DOHH2 (cell line): ENCODE data around the gene IL25.

Experiments
- H3F3A ChIP-seq: fragments of 200-600 bp; sonication (generic), shearing (Covaris generic); 2 replicates; pipeline ENCODE4 v1.6.0; 2016; ENCODE audit warnings: antibody characterized with exemption, mild to moderate bottlenecking; ENCODE audit not compliant: control insufficient read depth, insufficient read depth
- H3K27ac ChIP-seq: fragments of 200-600 bp; sonication (generic); 2 replicates; pipeline ENCODE4 v1.5.1; 2014; ENCODE audit warnings: low read depth, mild to moderate bottlenecking, low read length, moderate library complexity
- H3K27me3 ChIP-seq: fragments of 200-600 bp; sonication (generic); 2 replicates; pipeline ENCODE4 v1.6.1; 2014; ENCODE audit warnings: mild to moderate bottlenecking, low read length, mixed read lengths; ENCODE audit not compliant: control insufficient read depth
- H3K36me3 ChIP-seq: fragments of 200-600 bp; sonication (generic); 2 replicates; pipeline ENCODE4 v1.6.1; 2014; ENCODE audit warnings: mild to moderate bottlenecking, low read length, moderate library complexity, mixed read lengths; ENCODE audit not compliant: control insufficient read depth
- H3K4me1 ChIP-seq: fragments of 200-600 bp; sonication (generic); 2 replicates; pipeline ENCODE4 v1.6.1; 2014; ENCODE audit warnings: mild to moderate bottlenecking, low read length, mixed read lengths; ENCODE audit not compliant: control insufficient read depth
- H3K4me2 ChIP-seq: fragments of 200-600 bp; sonication (generic); 2 replicates; pipeline ENCODE4 v1.6.0; 2014; ENCODE audit warnings: mild to moderate bottlenecking, low read length, moderate library complexity
- H3K4me3 ChIP-seq: fragments of 200-600 bp; sonication (generic); 2 replicates; pipeline ENCODE4 v1.5.1; 2014; ENCODE audit warnings: mild to moderate bottlenecking, low read length, mixed read lengths
- H3K79me2 ChIP-seq: fragments of 200-600 bp; sonication (generic); 2 replicates; pipeline ENCODE4 v1.6.1; 2014; ENCODE audit warnings: mild to moderate bottlenecking, low read length, mixed read lengths; ENCODE audit not compliant: control insufficient read depth
- H3K9me2 ChIP-seq: fragments of 200-600 bp; sonication (generic); replicated peaks from 2 replicates; pipeline ENCODE4 v1.6.1; 2014; ENCODE audit warnings: mild to moderate bottlenecking, low read length, mixed read lengths; ENCODE audit not compliant: control insufficient read depth
- H3K9me3 ChIP-seq: fragments of 200-600 bp; sonication (generic); 2 replicates; pipeline ENCODE4 v1.6.1; 2014; ENCODE audit warnings: antibody characterized with exemption, low read length, mixed read lengths; ENCODE audit not compliant: control insufficient read depth, insufficient read depth
- H4K20me1 ChIP-seq: fragments of 200-600 bp; sonication (generic); 2 replicates; pipeline ENCODE4 v1.6.0; 2014; ENCODE audit warnings: low read depth, mild to moderate bottlenecking, antibody characterized with exemption, low read length, moderate library complexity; ENCODE audit not compliant: control insufficient read depth, insufficient read depth
- EZH2phosphoT487 ChIP-seq: fragments of 200-600 bp; sonication (generic); IDR thresholded peaks from 2 replicates; pipeline ENCODE4 v1.6.1; 2017; ENCODE audit warnings: borderline replicate concordance, mild to moderate bottlenecking, antibody characterized with exemption, low read length, moderate library complexity, mixed read lengths
- TF ChIP-seq, protein P1 (sequence below): fragments of 200-600 bp; sonication (generic); IDR thresholded peaks from one replicate; pipeline ENCODE4 v1.5.1; 2014; ENCODE audit warnings: antibody characterized with exemption, mild to moderate bottlenecking, low read depth, low read length; ENCODE audit not compliant: poor library complexity, severe bottlenecking

Gene IL25

DNA sequence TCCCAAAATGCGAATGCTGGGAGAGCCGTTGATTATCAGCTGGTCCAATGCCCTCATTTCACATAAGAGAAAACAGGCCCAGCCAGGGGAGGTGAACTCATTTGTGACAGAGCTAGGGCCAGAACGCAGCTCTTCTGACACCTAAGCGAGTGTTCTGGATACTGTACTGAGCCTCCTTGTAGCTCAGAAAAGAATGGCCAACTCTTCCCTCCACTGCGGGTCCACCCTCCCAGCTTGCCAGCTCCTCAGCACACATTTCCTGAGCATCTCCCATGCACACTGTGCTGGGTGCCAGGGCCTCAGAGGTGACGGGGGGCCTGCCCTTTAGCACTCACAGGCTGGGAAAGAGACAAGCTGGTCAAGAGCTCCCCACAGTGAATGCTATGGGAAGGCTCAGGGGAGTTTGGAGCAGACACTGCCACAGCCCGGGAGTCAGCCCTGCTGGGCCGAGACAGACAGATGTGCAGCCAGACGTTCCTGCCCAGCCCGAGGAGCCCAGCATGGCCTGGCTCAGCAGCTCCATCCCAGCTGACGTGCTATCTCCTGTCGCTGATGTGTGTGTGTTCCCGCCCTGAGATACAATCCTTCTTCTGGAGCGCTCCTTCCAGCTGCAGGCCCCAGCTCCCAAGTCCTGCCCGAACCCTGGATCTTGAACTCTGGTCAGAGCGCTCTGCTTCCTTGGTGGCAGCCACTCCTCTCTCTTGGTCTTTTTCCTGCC, 7.7 kb downstream of the IL25 start:
- no peaks in the 10 kb centered on the region for H3K9me2 ChIP-seq
- H3K27me3 ChIP-seq = 0 out of 2 replicates have a peak, but pooled peaks cover 2% of the 10 kb centered on the region
- H3K79me2 ChIP-seq = no peaks in the 10 kb centered on the region
- H3F3A ChIP-seq = no peaks in the 10 kb centered on the region
- H3K4me1 ChIP-seq = no peaks in the 10 kb centered on the region
- no peak overlapping the region for H3K4me3 ChIP-seq
- no peaks in the 10 kb centered on the region for H4K20me1 ChIP-seq
- H3K27ac ChIP-seq = no peak overlapping the region
- no peak overlapping the region for H3K4me2 ChIP-seq
- no peaks in the 10 kb centered on the region for H3K9me3 ChIP-seq
- no peak for TF ChIP-seq EZH2phosphoT487
- TF ChIP-seq, protein P1, sequence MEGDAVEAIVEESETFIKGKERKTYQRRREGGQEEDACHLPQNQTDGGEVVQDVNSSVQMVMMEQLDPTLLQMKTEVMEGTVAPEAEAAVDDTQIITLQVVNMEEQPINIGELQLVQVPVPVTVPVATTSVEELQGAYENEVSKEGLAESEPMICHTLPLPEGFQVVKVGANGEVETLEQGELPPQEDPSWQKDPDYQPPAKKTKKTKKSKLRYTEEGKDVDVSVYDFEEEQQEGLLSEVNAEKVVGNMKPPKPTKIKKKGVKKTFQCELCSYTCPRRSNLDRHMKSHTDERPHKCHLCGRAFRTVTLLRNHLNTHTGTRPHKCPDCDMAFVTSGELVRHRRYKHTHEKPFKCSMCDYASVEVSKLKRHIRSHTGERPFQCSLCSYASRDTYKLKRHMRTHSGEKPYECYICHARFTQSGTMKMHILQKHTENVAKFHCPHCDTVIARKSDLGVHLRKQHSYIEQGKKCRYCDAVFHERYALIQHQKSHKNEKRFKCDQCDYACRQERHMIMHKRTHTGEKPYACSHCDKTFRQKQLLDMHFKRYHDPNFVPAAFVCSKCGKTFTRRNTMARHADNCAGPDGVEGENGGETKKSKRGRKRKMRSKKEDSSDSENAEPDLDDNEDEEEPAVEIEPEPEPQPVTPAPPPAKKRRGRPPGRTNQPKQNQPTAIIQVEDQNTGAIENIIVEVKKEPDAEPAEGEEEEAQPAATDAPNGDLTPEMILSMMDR = no peak
- no peaks in the 10 kb centered on the region for H3K36me3 ChIP-seq

DNA sequence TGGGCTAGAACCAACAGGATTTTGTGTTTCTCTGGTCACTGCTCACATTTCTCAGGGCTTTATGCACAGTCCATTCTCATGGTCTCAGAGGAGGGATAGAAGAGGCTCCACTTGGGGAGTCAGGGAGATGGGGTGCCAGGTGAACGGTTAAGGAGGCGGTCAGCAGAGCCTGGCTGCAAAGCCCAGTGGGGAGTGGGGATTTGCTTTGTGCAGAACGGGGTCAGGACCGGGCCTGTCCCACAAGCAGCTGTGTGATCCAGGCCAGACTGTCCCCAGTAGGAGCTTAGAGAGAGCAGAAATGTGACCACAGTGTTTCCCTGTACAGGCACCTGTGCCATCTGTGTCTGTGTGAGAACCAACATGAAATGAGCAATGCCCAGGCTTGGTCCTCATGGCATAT, 8.4 kb downstream of the IL25 start:
- H3K79me2 ChIP-seq = no peaks in the 10 kb centered on the region
- H3K36me3 ChIP-seq = no peaks in the 10 kb centered on the region
- H3K4me3 ChIP-seq = no peak overlapping the region
- H3F3A ChIP-seq = no peaks in the 10 kb centered on the region
- no peaks in the 10 kb centered on the region for H3K9me2 ChIP-seq
- no peaks in the 10 kb centered on the region for H3K9me3 ChIP-seq
- no peak overlapping the region for H3K27ac ChIP-seq
- no peaks in the 10 kb centered on the region for H4K20me1 ChIP-seq
- no peak overlapping the region for H3K4me2 ChIP-seq
- TF ChIP-seq EZH2phosphoT487 = no peak
- TF ChIP-seq, protein P1 = no peak
- 0 out of 2 replicates have a peak, but pooled peaks cover 2% of the 10 kb centered on the region for H3K27me3 ChIP-seq
- no peaks in the 10 kb centered on the region for H3K4me1 ChIP-seq

DNA sequence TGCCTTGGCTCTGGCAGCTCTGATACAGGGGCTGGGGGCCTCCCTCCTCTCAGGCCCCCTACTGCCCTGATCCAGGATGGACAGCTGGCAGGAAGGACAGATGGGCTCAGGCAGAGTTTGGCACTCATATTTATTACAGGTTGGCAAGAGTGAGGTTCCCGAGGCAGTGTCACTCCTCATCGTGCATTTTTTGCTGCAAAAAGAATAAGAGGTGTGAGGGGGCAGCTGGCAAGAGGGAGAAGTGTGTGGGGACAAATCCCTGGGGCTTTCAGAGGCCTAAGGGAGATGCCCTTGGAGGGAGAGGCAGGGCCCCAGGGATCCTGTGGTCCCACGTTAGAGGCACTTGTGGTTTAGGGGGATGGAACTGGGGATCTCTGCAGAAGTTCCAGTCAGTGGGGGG, 9.3 kb downstream of the IL25 start:
- H3K27me3 ChIP-seq = 0 out of 2 replicates have a peak, but pooled peaks cover 2% of the 10 kb centered on the region
- H3K4me1 ChIP-seq = no peaks in the 10 kb centered on the region
- H3K4me3 ChIP-seq = no peak overlapping the region

More for the DNA sequence above, 9.3 kb downstream of the IL25 start:
- Histone ChIP-seq H4K20me1 (no peaks in the 10 kb centered on the region), H3F3A (no peaks in the 10 kb centered on the region), H3K9me2 (no peaks in the 10 kb centered on the region), H3K4me2 (no peak overlapping the region), H3K36me3 (no peaks in the 10 kb centered on the region), H3K9me3 (no peaks in the 10 kb centered on the region), H3K79me2 (no peaks in the 10 kb centered on the region), H3K27ac (no peak overlapping the region)
- TF ChIP-seq, protein P1 = no peak
- no peak for TF ChIP-seq EZH2phosphoT487
